HG03558 (cell line): ENCODE measurements around the gene DDX23.

Source experiments
- ATAC-seq: cut with Tn5 transposase; IDR thresholded peaks from one replicate; pipeline ENCODE4 v1.9.1; 2021; ENCODE audit warnings: moderate number of reproducible peaks; ENCODE audit not compliant: unreplicated experiment; ENCODE audit errors: extremely low read depth

The DDX23 gene

DNA sequence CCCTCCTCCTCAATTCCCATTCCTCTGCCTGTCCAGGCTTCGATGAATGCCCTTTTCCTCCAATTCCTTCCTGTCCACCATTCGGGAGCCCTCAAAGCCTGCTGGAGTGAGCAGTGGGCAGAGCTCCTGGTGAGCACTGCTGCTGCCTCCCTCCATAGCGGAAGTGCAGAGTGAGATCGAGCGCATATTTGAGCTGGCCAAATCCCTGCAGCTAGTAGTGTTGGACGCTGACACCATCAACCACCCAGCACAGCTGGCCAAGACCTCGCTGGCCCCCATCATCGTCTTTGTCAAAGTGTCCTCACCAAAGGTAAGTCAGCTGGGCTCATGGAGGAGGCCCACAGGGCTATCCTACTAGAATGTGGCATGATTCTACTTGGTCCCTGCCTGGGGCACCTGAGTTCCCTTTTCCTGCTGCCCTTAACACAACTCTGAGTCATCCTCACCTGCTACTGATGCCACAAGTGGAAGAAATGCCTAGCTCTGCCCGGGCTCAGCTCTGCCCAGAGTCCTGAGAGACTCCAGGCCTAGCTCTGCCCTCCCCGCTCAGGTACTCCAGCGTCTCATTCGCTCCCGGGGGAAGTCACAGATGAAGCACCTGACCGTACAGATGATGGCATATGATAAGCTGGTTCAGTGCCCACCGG, 25.6 kb downstream of the DDX23 start:
- no peak for ATAC-seq

GRCh38 chr12:48824905-48825304, 27.1 kb downstream of the DDX23 start:
- no peak for ATAC-seq

GRCh38 chr12:48824112-48824511, 27.9 kb downstream of the DDX23 start:
- ATAC-seq: no peak

DNA sequence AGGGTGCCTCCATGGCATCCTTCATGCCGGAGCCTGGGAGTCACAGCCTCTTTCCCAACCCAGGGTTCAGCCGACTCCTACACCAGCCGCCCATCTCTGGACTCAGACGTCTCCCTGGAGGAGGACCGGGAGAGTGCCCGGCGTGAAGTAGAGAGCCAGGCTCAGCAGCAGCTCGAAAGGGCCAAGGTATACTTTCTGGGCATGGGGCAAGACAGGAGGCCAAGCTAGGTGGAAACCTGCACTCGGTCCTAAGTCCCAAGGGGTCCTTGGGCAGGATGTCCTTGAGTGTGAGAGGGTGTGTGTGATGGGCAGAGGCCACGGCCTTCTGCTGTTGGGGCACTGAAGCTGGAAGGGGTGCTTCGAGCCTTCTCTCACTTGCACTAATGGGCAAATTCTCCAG, 28.7 kb downstream of the DDX23 start:
- ATAC-seq: no peak

- no peak for ATAC-seq
These were observed 29.3 kb downstream of the DDX23 start for GRCh38 chr12:48822711-48823110.

DNA sequence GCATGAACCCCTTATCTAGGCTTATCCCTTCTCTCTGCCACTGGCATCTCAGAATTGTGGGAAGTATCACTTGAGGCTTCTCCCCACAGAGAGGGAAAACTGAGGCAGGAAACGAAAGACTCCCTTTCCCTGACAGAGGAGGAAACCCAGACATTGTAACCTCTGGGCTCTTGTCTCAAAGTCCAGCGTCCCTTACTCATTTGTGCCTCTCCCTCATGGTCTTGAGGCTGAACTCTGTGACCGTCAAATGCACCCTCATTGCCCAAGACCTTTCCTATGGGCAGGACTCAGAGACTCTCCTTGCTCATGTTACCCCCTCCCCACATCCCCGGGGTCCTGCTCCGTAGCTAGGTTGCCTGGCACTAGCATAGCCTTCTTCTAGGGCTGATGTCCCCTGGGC, 29.8 kb downstream of the DDX23 start:
- ATAC-seq: no peak

GRCh38 chr12:48819986-48820725, 31.8 kb downstream of the DDX23 start:
- no peak for ATAC-seq

- no peak for ATAC-seq
These were observed 33.0 kb downstream of the DDX23 start for GRCh38 chr12:48818831-48819590.

GRCh38 chr12:48817873-48818830, 33.8 kb downstream of the DDX23 start, which contains the start of gene CACNB3:
Gene CACNB3 (plus strand): TSS chr12:48818496. CDS start chr12:48818930, 434 bp downstream.
- ATAC-seq: no peak

- ATAC-seq: no peak
These were observed 35.7 kb downstream of the DDX23 start for GRCh38 chr12:48816143-48816854.

GRCh38 chr12:48815126-48816110, 36.5 kb downstream of the DDX23 start:
- peak; percentile 6 for ATAC-seq

DNA sequence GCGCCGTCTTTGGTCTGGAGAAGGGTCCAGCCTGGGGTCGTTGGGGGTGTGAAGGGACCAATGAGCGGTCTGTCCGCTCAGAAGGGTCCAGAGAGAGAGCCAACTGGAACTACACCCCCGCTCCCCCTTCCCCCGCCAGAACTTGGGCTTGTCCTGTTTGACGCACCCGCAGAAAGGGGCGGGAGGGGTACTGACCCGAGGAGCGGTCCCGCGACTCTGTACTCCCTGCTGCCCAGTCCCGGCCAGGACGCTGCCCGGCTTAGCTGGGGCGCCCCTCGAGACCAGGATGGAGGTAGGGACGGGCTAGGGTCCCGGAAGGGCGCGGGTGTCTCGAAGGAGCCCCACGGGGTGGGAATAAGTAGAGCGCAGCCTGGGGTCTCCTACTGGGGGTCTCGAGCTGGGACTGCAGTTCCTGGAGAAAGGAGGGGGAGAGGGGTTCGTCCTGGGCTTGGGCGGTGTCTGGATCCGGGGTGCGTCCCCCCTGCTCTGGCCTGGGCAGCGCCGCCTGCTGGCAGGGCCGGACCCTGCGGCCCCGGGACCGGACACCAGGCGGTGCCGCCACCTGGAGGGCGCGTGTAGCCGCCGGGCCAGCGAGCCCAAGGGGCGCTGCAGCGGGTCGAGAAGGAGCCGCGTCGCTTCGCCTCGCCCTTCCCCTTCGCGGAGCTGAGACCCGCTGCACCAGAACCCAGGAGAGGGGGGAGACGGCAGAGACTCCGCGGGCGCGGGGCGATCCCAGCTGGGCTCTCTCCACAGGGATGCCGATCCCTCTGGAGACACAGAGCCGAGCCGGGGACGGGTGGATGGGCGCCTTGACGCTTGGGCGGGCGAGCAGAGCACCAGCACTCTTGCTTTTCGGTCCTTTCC, 37.5 kb downstream of the DDX23 start:
- peak; percentile 52 for ATAC-seq

GRCh38 chr12:48813465-48814261, 38.3 kb downstream of the DDX23 start:
- no peak for ATAC-seq

DNA sequence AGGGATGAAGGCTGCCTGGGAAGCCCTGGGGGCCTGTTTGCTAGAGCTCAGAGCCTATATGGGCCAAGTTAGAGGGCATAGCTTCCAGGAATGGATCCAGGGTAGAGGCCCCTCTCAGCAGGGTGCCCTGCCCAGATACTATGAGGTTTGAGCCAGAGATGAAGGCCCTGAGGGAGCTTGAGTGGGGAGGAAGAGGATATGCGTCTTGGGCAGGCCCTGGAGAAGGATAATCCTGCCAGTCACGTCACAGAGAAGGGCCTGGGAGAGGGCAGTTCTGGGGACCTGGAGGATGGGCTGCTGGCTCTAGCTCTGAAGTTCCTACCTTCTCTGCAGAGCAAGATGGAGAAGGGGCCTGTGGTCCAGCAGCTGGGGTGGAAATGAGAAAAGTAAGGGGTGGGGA, 39.6 kb downstream of the DDX23 start:
- ATAC-seq: no peak

DNA sequence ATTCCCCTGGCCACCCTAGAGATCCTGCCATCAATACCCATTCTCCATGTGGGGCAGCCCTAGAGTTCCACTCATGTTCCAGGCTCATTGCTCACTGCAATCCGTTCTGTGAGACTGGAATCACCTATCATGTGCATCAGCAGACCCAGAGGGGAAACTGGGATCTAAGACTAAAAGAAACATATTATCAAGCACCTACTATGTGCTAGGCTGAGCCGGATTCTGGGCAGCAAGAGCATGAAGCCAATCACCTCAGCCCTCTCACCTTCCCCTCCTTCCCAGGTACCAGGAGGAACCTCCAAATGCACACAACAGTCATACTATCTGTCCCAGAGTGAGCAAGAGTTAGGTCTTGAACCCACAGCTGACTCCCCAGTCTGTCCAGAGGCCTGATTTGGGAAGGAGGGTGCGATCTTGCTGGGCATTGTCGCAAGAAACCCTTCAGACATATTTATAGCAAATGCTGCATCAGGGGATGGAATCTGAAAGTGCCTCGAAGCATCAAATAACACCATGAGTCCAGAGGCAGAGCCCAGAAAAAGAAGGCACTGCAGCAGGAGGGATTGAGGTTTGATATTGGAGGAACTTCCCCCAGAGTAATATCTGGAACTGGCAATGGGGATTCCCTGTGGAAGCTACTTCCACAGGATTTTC, 40.4 kb downstream of the DDX23 start:
- ATAC-seq: no peak

DNA sequence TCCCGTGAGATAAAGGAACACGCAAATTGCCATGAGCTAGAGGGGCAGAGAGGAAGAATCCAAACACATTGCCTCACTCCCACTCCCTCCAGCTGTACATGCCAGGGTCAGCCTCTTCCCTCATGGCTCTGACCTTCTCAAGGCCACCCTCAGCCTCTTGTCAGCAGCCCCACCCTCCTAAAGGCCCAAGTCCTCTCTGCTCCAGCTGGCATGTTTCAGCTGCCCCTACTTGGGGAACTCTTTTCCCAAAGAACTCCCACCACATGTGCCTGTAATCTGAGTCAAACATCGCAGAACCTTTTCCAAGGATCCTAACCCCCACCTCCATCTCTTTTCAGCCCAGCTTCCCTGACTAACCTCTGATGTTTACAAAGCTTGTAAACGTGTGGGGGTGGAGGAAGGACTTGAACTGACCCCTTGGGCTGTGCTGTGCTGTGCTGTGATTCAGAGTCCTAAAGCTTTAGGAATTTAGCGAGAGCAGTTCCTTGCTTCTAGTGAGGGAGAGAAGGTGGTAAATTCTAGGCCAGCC, 41.0 kb downstream of the DDX23 start:
- no peak for ATAC-seq
